Activated T-cell treated with anti-CD3 and anti-CD28 coated beads, Interleukin-2, amount 50 U/mL, for 48 hours (primary cell): ENCODE results near the gene CARM1.
"Not testable (repeated sequence)": the region's sequence is repeated elsewhere in the genome, so short reads cannot be mapped to it uniquely, and the experiment has no call there.

ENCODE experiments used
- DNase-seq, 2 experiments: peaks; one replicate each; pipeline ENCODE4 v3.0.0-alpha.2; 2020

CARM1 gene

DNA sequence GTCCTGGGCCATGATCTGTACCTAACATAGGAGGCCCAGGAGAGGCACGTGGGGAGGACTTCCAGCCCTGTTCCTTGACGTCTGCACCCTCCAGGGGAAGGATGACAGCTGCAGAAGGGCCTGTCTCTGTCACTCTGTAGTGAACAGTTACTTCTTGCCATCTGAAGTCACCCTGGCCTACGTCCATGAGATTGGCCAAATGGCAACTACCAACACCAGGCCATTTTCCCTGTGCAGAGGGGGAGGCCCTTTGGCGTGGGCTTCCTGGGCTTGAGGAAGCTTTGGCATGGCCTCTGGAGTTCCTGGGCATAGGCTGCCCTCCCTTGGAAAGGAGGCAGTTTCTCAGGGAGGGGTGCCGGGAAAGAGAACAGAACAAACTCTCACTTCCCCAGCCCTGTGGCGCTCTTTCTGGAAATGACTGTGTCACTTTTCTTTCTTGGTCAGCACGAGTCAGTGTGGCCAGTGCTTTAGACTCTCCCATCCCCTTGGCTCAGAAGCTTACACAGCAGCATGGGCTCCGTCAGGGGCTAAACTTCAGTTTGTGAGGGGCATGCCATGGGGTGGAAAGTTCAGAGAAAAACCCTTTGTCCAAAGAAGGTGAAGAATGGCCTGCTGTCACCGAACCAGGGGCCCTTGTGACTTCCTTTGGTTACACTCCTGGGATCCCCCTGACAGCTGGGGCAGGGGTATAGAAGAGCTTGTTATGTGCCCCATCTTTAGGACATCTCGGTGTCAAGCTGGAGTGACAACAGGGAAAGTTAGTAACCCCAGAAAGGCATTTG, 5.3 kb downstream of the CARM1 start:
- peak; percentile 37 to 43 for DNase-seq

DNA sequence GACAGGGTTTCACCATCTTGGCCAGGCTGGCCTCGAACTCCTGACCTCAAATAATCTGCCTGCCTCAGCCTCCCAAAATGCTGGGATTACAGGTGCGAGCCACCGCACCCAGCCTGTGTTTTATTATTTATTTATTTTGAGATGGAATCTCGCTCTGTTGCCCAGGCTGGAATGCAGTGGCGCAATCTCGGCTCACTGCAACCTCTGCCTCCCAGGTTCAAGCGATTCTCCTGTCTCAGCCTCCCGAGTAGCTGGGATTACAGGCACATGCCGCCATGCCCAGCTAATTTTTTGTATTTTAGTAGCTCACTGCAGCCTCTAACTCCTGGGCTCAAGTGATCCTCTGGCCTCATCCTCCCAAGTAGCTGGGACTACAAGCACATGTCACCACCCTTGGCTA, 6.3 kb downstream of the CARM1 start:
- DNase-seq: not testable (repeated sequence)

DNA sequence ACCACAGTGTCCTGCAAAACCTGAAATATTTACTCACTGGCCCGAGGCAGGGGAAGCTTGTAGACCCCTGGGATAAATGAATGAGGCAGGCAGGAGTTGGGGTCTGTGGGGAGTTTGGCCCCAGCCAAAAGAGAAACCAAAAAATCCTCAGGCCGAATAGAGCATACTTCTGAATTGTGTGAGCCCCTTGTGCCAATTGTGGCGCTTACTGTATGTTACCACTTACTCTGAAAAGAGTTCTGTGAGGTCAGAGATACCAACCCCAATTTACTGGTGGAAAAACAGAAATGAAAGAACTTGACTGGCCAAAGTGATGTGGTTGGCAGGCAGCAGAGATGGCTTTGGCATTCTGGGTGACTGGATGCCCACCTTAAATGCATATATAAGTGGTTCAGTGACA, 6.9 kb downstream of the CARM1 start:
- DNase-seq: no peak

DNA sequence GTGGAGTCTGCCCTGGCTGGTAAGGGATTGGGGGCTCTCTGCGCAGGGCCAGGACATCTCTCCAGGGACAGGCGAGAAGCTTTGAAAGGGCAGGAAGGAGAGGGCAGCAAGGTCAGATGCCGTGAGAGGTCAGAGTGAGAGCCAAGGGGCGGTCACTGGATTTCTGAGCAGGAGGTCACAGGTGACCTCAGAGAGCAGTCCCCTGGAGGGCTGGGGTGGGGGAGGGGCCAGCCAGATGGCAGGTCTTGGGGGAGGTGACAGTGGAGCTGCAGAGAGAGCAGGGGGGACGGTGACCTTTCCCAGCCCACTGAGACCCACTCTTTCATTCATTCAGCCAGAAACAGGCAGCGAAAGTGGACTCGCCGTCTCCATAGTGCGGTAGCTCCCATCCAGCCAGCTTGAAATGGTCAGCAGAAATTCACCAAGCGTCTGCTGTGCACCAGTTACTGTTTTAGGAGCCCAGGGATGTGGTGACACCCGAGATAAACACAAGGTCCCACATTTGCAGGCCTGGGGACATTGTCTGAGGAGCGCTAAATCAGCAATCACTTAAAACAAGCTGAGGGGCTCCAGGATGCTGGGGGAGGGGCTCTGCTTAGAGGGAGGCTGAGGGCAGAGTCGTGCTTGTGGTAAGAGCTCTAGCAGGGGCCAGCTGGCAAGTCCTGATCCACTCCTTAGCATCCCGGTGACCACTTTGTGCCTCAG, 10.2 kb downstream of the CARM1 start:
- no peak for DNase-seq

DNA sequence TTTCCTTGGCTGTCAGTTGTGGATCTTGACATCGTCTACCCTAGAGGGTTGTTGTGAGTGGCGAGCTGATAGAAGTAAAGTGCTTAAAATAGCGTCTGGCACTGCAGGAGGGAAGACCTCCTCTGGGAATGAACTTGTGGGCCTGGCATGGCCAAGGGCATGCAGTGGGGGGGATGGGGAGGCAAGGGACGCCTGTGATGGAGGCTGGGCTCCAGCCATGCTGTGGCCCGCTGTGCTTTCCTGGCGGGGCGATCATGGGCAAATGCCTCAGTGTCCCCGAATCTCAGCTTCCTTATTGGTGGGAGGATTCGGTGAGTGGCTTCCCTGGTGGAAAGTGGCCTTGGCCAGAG, 10.7 kb downstream of the CARM1 start:
- no peak for DNase-seq

DNA sequence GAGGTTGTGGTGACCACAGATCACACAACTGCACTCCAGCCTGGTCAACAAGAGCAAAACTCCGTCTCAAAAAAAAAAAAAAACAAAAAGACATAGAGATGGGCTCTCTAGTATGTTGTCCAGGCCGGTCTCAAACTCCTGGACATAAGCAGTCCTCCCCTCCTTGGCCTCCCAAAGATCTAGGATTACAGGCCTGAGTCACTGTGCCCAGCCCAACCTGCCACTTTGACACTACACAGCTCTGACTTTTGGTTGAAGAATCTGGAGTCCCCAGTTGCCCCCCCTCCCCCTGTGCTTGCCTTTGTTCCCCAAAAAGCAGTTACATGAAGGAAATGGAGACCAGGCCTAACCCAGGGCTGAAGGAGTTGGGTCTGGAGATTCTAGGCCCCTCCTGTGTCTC, 12.9 kb downstream of the CARM1 start:
- DNase-seq: no peak

DNA sequence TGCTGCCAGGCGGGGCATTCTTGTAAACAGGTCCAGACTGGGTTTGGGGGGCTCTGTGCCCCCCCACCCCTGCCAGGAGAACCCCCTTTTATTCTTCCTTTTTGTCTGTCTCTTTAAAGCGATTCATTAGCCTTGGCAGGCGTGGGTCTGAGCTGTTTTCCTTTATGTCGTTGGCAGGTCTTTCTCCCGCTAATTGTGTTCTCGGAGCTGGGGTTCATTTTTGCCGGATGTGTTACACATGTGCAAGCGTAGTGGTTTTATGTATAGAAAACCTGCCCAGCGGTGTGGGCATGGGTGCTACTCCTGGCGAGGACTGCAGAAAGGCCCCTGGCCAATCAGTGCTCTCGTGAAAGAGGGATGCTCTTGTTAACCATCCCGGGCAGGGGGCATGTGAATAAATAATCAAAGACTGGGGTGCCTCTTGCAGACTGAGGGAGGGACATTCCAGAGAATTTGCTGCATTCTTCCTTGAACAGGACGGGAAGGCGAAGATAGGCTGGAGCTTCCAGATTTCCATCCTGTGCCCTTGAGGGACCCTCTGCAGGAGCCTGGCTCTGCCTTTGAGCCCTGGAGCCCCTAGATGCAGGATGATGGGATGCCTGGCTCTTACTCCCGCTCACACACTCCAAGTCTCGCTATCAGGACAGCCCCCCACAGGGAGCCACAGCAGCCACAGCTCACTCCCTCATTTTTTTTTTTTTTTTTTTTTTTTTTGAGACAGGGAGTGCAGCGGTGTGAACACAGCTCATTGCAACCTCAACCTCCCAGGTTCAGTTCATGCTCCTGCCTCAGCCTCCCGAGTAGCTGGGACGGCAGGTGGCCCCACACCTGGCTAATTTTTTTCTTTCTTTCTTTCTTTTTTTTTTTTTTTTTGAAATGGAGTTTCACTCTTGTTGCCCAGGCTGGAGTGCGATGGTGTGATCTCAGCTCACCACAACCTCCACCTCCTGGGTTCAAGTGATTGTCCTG, 14.1 kb downstream of the CARM1 start:
- no peak for DNase-seq

DNA sequence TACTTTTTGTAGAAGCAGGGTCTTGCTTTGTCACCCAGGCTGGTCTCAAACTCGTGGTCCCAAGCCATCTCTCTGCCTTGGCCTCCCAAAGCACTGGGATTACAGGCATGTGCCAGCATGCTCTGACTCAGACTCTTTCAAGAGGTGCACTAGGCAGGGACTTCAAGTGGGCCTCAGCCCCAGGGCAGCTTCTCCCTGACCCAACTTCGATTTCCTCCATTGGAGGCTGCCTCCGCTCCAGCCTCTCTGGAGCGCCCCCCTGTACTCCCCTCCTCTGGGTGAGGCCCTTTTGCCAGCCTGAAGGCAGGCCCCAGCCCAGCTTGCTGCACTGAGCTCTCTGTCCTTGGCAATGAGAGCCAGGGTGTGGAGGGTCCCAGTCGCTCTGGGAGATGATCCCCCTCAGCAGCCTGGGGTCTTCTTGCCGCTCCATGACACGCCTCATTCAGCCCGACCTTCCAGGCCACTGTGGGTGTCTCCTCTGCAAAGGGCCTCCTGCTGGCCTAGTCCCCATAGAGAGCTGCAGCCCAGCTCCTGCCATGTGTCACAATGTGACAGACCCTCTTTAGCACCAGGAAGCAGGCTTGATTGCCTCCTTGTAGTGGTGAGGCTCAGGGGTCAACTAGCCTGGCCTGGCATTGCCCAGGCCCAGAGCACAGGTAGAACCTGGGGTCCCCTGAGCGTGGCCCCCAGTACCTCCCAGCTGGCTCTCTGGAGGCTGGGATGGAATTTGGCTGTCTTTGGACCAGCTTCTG, 16.4 kb downstream of the CARM1 start:
- DNase-seq: no peak

DNA sequence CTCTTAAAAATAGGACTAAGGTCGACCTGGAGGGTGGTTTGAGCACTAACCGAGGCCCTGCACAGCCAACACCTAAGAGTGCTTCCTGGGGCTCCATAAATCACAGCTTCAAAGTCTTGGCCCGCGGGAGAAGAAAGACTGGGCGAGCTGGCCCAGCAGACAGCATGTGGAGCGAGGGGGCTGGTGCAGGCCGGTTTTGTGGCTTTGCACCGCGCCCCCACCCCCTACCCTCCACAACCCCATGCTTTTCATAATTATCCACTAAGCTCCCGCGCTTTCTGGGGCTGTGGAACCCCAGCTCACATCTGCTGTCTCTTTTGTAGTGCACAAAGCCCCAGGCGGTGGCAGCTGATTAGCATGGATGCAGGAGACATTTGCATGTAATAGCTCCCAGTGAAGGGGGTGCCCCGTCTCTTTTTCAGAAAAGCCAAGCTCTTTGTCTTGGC, 17.1 kb downstream of the CARM1 start:
- DNase-seq: no peak

DNA sequence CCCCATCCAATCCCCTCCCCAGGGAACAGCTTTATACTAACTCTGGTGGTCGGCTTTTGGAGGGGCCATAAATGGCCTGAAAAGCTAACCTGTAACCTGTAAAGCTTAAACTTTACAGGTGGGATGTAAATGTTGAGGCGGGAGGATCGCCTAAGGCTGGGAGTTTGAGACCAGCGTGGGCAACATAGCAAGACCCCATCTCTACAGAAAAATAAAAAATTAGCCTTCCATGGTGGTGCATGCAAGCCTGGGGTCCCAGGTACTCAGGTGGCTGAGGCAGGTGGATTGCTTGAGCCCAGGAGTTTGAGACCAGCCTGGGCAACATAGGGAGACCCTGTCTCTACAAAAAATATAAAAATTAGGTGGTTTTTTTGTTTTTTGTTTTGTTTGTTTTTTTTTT, 18.5 kb downstream of the CARM1 start:
- no peak for DNase-seq

DNA sequence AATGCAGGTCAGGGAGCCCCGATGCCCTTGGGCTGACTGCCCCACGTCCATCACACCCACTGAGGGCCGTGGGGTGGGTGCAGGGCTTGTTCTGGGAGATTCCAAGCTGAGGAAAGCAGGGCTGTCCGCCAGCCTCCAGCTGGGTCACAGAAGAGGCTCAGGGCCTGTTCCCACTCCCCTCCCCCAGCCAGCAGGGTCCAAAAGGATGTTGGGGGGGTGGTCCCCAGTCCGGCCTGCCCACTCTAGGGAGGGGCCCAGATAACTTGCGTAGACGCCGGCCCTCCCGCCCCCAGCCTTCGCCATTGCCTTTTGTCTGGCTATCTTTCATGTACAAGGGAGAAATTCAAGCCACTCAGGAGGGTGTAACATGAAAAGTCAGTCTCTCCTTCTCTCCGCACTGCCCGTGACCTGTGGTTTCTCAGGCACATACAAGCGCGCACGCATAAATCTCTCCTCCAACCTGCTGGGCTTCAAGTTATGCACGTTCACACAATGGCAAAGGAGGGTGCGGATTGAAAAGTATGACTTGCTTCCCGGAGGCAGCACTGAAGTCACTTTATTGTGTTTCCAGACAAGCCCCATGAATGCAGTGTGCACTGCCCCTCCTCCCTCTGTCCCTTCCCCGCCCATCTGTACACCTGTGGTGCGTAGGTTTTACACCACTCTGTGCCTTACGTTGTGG, 20.2 kb downstream of the CARM1 start:
- no peak for DNase-seq

DNA sequence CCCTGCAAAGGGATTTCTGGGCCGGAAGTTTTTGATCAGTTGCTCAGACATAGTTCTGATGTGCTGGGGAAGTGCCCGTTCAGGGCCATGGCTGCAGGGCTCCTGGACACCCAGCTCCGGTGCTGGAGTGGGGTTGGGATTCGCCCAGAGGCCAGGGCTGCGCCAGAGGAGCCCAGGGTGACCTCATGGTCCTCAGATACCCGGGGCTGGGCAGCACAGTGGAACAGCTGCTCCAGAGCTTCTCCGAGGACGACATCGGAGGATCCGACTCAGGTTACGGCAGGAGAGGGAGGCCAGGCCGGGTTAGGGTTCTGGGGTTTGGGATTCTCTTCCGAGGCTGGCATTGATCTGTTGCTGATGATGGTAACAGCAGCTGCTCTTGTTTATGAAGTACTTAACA, 20.9 kb downstream of the CARM1 start:
- DNase-seq: no peak

DNA sequence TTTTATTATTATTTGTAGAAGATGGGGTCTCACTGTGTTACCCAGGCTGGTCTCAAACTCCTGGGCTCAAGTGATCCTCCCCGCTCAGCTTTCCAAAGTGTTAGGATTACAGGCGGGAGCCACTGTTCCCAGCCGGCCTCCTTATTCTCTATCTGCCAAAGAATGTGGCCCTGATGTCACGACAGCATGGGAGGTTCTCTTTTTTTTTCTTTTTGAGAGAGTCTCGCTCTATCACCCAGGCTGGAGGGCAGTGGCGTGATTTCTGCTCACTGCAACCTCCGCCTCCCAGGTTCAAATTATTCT, 23.5 kb downstream of the CARM1 start:
- no peak for DNase-seq

DNA sequence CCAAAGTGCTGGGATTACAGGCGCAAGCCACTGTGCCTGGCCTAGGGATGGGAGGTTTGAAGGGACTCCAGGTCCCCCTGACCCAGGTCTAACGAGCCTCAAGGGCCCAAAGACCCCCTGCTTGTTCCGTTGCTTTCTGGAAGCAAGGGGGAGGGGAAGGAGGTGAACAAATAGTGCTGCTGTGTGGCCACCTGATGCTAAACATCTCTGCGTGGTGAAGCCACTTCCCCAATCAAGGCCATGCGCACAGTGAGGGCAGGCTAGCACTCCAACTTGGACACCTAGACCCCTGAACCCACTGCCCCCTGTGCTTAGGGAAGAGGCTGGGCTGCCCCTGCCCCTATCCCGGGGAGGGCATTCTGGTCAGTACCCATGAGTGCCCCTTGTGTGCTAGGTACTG, 24.0 kb downstream of the CARM1 start:
- no peak for DNase-seq

DNA sequence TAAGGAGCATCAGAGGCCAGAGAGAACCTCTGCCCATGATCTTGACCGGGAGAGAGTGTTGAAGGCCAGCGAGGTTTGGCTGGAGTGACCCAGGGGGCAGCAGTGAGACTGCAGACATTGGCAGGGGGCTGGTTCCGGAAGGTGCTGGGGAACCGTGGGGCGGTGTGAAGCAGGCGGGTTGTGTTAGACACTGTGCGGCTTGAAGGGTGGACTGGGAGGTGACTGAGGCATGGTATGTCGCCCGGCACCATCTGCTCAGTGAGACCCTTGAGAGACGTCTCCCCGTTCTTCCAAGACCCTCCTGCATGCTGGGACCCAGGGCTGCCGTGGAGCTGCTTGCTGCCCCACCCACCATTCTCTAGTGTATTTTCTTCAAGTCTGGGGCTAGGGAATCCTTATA, 24.6 kb downstream of the CARM1 start:
- DNase-seq: no peak

DNA sequence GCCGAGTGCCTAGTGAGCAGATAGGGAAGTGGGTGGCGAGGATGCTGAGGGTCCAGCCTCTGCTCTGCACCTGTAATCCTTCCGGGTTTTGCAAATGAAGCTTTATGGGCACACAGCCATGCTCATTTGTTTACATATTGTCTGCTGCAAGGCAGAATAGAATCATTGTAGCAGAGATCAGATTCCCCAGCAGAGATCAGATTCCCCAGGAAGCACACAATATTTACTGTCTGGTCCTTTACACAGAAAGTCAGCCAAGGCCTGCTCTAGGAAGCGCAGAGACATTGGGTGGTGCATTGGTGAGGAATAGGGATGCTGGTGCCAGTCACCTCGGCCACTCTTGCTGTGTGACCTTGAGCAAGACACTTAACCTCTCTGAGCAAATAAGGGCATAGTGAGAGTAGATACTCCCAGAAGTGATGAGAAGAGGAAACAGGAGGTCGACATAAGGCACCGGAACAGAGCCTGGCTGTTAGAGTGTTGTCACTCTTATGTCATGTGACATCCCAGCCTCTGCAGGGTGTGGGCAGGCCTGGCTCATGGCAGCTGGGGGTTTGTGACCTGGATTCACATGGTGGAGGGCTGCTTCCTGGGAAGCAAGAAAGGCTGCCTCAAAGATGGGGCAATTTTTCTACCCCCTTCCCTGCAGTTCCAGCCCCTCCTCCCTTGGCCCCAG, 25.6 kb downstream of the CARM1 start:
- no peak for DNase-seq

DNA sequence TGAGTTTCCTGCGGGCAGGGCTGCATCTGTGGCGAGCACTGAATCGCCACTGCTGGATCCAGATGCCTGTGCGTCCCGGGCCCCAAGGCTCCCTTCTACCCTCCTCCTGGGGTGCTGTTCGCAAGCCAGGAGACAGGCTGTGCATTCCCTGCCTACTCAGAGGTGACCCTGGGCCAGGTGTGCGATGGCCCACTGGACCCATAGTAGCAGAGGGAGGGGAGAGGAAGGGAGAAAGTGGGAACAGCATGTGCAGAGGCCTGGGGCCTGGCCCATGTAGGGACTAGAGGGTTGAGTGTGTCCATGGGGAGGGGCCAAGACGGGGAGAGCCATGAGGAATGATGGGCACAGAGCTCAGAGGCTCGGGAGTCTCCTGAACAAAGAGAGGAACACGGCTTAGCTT, 27.3 kb downstream of the CARM1 start:
- DNase-seq: no peak

DNA sequence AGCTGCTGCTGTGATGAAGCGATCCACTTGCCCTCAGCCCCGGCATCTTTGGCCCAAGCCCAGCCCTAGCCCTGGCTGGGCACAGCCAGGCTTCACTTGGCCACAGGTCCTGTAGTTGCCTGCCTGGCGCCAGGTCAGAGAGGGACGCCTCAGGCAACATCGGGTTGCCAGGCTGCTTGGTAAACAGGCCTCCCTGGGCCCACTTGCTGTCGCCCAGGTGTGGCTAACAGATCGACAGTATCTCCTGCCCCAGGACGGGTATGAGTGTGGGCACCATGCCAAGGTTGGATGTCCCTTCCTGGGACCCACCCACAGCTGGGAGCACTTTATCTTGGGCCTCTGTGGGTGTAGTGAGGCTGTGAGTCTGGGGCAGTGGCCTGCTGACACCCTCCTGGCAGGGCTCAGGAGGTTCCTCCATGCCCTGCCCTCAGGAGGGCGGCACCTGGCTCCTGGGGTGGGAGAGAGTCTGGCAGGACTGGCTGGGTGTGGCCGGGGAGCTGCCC, 27.8 kb downstream of the CARM1 start:
- no peak for DNase-seq

DNA sequence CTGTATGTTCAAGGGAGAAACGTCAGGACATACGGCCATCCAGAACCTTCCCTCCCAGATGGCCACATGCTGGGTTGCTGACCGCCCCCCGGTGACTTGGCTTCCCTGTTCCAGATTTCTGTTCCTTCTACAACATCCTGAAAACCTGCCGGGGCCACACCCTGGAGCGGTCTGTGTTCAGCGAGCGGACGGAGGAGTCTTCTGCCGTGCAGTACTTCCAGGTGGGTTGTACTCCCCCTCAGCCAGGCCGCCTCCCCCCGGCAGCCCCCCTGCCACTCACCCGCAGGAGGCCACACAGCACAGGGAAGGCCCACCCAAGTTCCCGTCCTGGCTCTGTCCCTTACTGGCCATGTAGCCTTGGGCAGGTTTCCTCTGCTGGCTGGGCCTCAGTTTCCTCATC, 36.6 kb downstream of the CARM1 start:
- DNase-seq: no peak

DNA sequence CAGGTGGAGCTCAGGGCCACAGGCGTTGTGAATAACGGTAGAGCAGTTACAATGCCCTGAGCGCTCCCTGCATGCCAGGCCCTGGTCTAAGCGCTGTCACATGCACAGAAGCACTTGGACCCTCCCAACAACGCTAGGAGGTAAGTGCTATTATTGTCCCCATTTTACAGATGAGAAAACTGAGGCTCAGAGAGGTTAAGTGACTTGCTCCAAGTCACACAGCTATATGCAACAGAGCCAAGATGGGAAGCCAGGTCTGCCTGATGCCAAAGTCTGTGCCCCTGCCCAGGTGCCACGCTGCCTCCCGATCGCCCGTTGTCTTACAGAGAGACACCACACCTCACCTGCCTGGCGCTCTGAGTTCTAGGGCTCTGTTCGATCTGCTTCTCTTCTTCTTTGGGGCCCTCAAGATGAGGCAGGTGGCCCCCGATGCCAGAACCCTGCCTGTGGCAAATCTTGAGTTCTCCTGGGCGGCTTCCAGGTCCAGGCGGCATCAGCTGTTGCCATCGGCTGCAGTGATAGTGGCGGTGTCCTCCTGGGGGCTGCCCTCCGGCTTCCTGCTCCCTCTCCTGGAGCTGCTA, 37.1 kb downstream of the CARM1 start:
- DNase-seq: no peak
